CD4-positive, alpha-beta memory T cell (primary cell): Measurements from ENCODE around the gene HDAC9. TPM values are rescaled to one million over a fixed set of nuclear protein-coding genes. Genes with fewer than 3 reads are reported as not detected.

Source experiments
- CTCF ChIA-PET: fragments of 350-600 bp; sonication (Branson Sonifier 250); formaldehyde crosslinking; loops from one replicate; lab custom pipeline; 2021; ENCODE audit warnings: inconsistent platforms; ENCODE audit not compliant: partially characterized antibody; lab: Charles Lee
- POLR2A ChIA-PET: fragments of 350-600 bp; sonication (Branson Sonifier 250); formaldehyde crosslinking; loops from one replicate; lab custom pipeline; 2021; ENCODE audit not compliant: partially characterized antibody; lab: Charles Lee
- DNase-seq, 5 donors: peaks; one replicate each; pipeline versions ENCODE4 v3.0.0 to v3.0.0-alpha.2; 2020 to 2022; ENCODE audit warnings: mixed read lengths in 1 of 5
- H3K27ac ChIP-seq: one replicate; pipeline ENCODE4 v1.7.0; 2013; ENCODE audit warnings: low read depth, low read length
- H3K27me3 ChIP-seq: 2 replicates; pipeline ENCODE4 v1.7.0; 2013; ENCODE audit warnings: mild to moderate bottlenecking, low read length, moderate library complexity; ENCODE audit not compliant: insufficient read depth
- H3K36me3 ChIP-seq: 2 replicates; pipeline ENCODE4 v1.7.0; 2013; ENCODE audit warnings: mild to moderate bottlenecking, low read length, moderate library complexity; ENCODE audit not compliant: insufficient read depth
- H3K4me1 ChIP-seq: 2 replicates; pipeline ENCODE4 v1.7.0; 2013; ENCODE audit warnings: mild to moderate bottlenecking, low read length, moderate library complexity; ENCODE audit not compliant: insufficient read depth
- H3K4me3 ChIP-seq, 2 donors: one replicate each; pipeline ENCODE4 v1.7.0; 2013; ENCODE audit warnings: low read length in 2 of 2, mild to moderate bottlenecking in 1 of 2
- H3K9me3 ChIP-seq, 2 donors: one replicate each; pipeline ENCODE4 v1.7.0; 2013; ENCODE audit warnings: low read length in 2 of 2, control low read depth in 1 of 2; ENCODE audit not compliant: control insufficient read depth in 1 of 2
- H3K27ac Mint-ChIP-seq, 7 donors: one replicate each; pipeline ENCODE4 v1.8.0; 2020 to 2021; ENCODE audit warnings: mixed read lengths in 7 of 7, mild to moderate bottlenecking in 6 of 7, inconsistent platforms in 3 of 7, moderate library complexity in 3 of 7
- H3K27me3 Mint-ChIP-seq, 2 donors: one replicate each; pipeline ENCODE4 v1.8.0; 2020 to 2021; ENCODE audit warnings: mixed read lengths in 2 of 2
- H3K36me3 Mint-ChIP-seq, 2 donors: one replicate each; pipeline ENCODE4 v1.8.0; 2020 to 2021; ENCODE audit warnings: mixed read lengths in 2 of 2, inconsistent platforms in 1 of 2, mild to moderate bottlenecking in 1 of 2
- H3K4me1 Mint-ChIP-seq, 4 donors: one replicate each; pipeline ENCODE4 v1.8.0; 2020 to 2021; ENCODE audit warnings: mixed read lengths in 4 of 4, mild to moderate bottlenecking in 1 of 4
- H3K4me3 Mint-ChIP-seq, 8 donors: one replicate each; pipeline ENCODE4 v1.8.0; 2020 to 2021; ENCODE audit warnings: mixed read lengths in 8 of 8, mild to moderate bottlenecking in 7 of 8, moderate library complexity in 6 of 8, inconsistent platforms in 3 of 8
- H3K9me3 Mint-ChIP-seq, 8 donors: one replicate each; pipeline ENCODE4 v1.8.0; 2020 to 2021; ENCODE audit warnings: mixed read lengths in 8 of 8, mild to moderate bottlenecking in 5 of 8, inconsistent platforms in 3 of 8, moderate library complexity in 1 of 8
- intact Hi-C: fragments of 100-400 bp; cut with micrococcal nuclease; formaldehyde crosslinking; loops from one replicate; pipeline ENCODE4 v1.15.1; 2023
- polyA plus RNA-seq, 2 donors: library from polyadenylated mRNA; unstranded; fragments of 300-500 nt; fragmentation: Illumina TruSeq; gene quantifications; one replicate each; pipeline ENCODE4 v1.2.3, GENCODE V29; 2021
- total RNA-seq, 2 experiments: library from RNA; stranded (reverse); gene quantifications; one replicate each; pipeline ENCODE4 v1.2.3, GENCODE V29; 2021

The HDAC9 gene
- total and polyA plus RNA-seq, 4 experiments from 2014 or later = 0.36 to 0.73 (median 0.39) TPM; not detected in 1

DNA sequence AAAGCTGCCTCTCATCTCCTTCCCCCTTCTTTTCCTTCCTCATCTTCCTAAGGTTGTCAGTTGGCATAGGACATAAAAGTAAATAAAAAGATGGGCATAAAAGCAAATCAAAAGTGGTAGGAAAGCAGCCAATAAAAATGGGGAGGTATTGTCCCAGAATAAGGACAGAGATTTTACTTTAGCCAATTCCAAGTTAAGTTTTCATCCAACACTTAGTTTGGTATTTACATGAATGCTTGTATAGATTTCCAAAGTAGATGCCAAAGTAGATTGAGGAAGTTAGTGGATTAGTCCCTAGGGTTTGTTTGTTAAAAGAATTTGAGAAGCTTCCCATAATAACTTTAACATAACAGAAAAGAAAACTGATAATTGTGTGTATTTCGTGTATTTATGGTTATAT lies 33.7 kb downstream of the HDAC9 start:
- intact Hi-C loops = no loop called here
- no peak overlapping the region for H3K27ac Mint-ChIP-seq
- POLR2A ChIA-PET = no interaction called here

DNA sequence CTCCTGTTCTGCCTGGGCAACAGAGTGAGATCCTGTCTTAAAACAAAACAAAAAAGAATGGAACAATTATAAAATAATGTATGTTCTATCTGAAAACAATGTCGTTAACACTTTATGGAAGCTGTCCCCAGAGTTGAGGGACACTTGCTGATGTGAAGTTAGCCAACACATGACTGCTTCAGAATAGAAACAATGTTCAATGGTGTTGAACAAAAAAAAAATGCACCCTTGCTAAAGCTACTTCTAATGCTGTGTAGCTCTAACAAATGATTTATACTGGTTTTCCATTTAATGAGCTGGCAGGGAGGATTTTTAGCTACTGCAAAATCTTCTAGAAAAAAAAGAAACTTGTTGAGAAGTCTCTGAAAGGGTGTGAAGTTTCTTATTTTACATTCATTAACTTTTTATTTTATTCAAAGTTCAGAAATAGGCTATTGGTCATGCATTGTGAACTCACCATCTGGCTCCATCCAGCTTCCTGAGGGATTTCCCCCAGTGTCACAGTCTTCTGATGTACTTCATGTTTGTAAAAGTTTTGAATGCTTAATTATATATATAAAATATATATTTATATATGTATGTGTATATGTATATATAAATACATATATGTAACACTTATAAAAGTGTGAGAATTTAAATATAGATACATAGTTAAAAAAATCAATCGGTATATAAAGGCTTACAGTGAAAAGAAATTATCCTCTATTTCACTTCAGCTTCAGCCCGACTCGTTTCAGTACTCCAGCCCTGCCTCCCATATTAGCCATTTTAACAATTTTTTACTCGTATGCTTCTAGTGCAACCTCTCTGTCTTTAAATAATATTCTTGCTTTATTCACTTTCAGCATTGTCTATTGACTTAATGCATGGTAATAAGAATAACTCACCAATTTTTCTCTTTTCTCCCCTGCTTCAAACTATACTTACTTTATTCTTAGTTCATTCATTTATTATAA lies 35.0 kb downstream of the HDAC9 start:
- no peak for DNase-seq
- no peak overlapping the region for H3K27ac Mint-ChIP-seq
- Histone ChIP-seq H3K4me1 (no peaks in the 10 kb centered on the region), H3K36me3 (no peaks in the 10 kb centered on the region), H3K27ac (no peak overlapping the region), H3K27me3 (no peaks in the 10 kb centered on the region), H3K4me3 (no peak overlapping the region), H3K9me3 (no peaks in the 10 kb centered on the region)
- intact Hi-C loops = no loop called here
- H3K36me3 Mint-ChIP-seq = no peaks in the 10 kb centered on the region
- H3K4me1 Mint-ChIP-seq = no peaks in the 10 kb centered on the region
- CTCF ChIA-PET = interaction anchor here (0.7 kb wide), 1 partner anchor 18 kb away, joined by 3 read pairs; no protein-coding TSS in a partner anchor
- no peaks in the 10 kb centered on the region for H3K27me3 Mint-ChIP-seq
- H3K4me3 Mint-ChIP-seq = no peak overlapping the region
- peaks cover 0 to 3% (median 0%) of the 10 kb centered on the region in 8 donors for H3K9me3 Mint-ChIP-seq
- POLR2A ChIA-PET = no interaction called here

More for the DNA sequence above, 33.7 kb downstream of the HDAC9 start:
- H3K36me3 Mint-ChIP-seq = no peaks in the 10 kb centered on the region
- H3K4me1 Mint-ChIP-seq = no peaks in the 10 kb centered on the region
- Histone ChIP-seq H3K27me3 (no peaks in the 10 kb centered on the region), H3K9me3 (no peaks in the 10 kb centered on the region), H3K27ac (no peak overlapping the region), H3K4me3 (no peak overlapping the region), H3K4me1 (no peaks in the 10 kb centered on the region), H3K36me3 (no peaks in the 10 kb centered on the region)
- no peaks in the 10 kb centered on the region for H3K27me3 Mint-ChIP-seq
- no peak overlapping the region for H3K4me3 Mint-ChIP-seq
- no peak for DNase-seq
- peaks cover 0 to 3% (median 0%) of the 10 kb centered on the region in 8 donors for H3K9me3 Mint-ChIP-seq
- CTCF ChIA-PET = no interaction called here

DNA sequence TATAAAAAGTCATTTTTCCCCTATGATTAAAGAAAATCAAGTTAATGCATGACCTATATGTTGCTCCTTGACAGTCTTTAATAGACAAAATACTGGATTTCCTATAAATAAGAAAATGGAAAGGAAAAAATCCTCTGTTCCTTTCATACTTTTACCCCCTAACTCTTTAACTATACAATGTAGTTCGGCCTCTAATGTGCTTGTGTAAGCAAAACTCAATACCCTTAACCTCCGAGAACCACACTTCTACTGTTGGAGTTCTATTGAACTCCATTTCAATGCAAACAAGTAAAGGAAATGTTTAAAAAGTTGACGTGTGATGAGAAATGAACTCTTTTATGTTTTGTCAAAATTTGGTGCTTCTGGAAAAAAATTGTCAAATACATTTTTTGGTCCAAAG lies 36.0 kb downstream of the HDAC9 start:
- no peak for DNase-seq
- Mint-ChIP-seq H3K27me3 (no peaks in the 10 kb centered on the region), H3K9me3 (peaks cover 0 to 3% (median 0%) of the 10 kb centered on the region in 8 donors), H3K4me3 (no peak overlapping the region), H3K4me1 (no peaks in the 10 kb centered on the region), H3K27ac (peak overlapping the region in 1 of 7 donors; percentile 15), H3K36me3 (no peaks in the 10 kb centered on the region)
- no peaks in the 10 kb centered on the region for H3K9me3 ChIP-seq
- no peaks in the 10 kb centered on the region for H3K27me3 ChIP-seq
- ChIA-PET CTCF (no interaction called here), POLR2A (no interaction called here)
- H3K4me1 ChIP-seq = no peaks in the 10 kb centered on the region
- H3K27ac ChIP-seq = no peak overlapping the region
- intact Hi-C loops = no loop called here
- H3K4me3 ChIP-seq = no peak overlapping the region
- H3K36me3 ChIP-seq = no peaks in the 10 kb centered on the region

DNA sequence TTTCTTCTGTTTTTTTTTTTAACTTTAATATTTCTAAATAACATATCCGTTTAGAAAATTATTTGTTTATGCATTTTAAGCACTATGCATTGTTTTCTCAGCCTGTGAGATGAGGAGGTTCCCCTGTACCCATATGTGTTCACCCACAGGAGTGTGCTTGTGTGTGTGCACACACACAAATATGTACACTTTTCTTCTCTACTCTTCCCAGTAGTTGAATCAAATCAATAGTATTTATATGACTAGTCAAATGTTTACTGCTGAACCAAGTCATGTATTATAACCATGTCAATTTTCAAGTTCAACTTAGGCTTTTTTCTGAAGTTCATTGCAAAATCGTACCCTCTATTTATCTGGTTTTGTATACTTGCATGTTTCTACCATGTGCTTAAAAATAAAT lies 37.3 kb downstream of the HDAC9 start:
- Mint-ChIP-seq H3K36me3 (no peaks in the 10 kb centered on the region), H3K27ac (no peak overlapping the region), H3K4me1 (no peaks in the 10 kb centered on the region), H3K27me3 (no peaks in the 10 kb centered on the region), H3K9me3 (peaks cover 0 to 3% (median 0%) of the 10 kb centered on the region in 8 donors), H3K4me3 (no peak overlapping the region)
- POLR2A ChIA-PET = no interaction called here
- intact Hi-C loops = no loop called here
- Histone ChIP-seq H3K36me3 (no peaks in the 10 kb centered on the region), H3K27me3 (no peaks in the 10 kb centered on the region), H3K4me3 (no peak overlapping the region), H3K4me1 (no peaks in the 10 kb centered on the region), H3K9me3 (no peaks in the 10 kb centered on the region), H3K27ac (no peak overlapping the region)
- no peak for DNase-seq
- CTCF ChIA-PET = interaction anchor here (0.6 kb wide), 1 partner anchor 53 kb away, joined by 3 read pairs; no protein-coding TSS in a partner anchor

DNA sequence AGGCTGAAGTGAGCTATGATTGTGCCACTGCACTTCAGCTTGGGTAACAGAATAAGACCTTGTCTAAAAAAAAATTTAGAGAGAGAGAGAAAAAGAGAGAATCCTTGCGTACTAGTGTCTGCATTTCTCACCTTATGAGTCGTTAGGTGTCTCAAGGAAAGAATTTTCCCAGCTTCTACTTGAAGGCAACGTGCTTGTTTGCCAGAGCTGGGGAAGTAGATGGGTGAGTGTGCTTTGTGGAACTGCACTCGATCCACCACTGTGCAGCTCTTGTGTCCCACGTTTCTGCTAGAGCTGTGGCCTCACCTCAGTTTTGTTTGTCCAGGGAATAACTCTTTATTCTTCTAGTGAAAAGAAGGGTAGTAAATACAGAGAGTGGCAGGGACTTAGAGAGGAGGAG lies 38.9 kb downstream of the HDAC9 start:
- Histone ChIP-seq H3K9me3 (no peaks in the 10 kb centered on the region), H3K4me1 (no peaks in the 10 kb centered on the region), H3K4me3 (no peak overlapping the region), H3K27ac (no peak overlapping the region), H3K36me3 (no peaks in the 10 kb centered on the region), H3K27me3 (no peaks in the 10 kb centered on the region)
- no peaks in the 10 kb centered on the region for H3K4me1 Mint-ChIP-seq
- intact Hi-C loops = no loop called here
- peaks cover 0 to 6% (median 0%) of the 10 kb centered on the region in 8 donors for H3K9me3 Mint-ChIP-seq
- no peak overlapping the region for H3K27ac Mint-ChIP-seq
- no peaks in the 10 kb centered on the region for H3K27me3 Mint-ChIP-seq
- no peak for DNase-seq
- POLR2A ChIA-PET = no interaction called here
- no peaks in the 10 kb centered on the region for H3K36me3 Mint-ChIP-seq
- CTCF ChIA-PET = no interaction called here
- H3K4me3 Mint-ChIP-seq = no peak overlapping the region

DNA sequence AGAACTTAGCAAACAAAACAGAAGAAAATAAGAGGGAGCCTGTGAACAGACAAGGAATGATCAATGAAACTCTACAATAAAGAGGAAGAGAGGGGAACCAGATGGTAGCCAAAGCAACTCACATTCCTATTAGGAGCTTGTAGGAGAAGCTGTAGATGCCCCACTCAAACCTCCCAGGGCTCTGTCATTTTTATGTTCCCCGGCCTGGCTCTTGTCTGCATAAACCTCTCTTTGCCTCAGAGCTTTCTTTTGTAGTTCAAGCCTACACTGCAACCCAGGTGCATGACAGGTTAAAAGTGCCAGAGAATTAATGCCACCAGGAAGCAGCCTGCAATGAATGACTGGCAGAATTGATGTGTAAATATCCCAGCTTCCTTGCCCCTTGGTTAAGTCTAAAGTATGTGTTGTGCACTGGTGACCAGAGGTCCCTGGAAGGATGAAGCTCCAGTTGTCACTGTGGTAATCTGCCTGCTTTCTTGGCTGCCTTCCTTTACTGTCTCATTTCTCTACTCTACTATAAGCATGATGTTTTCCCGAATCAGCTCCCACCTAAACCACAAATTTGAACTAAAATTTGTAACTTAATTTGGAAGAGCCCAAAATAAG lies 40.4 kb downstream of the HDAC9 start:
- DNase-seq = no peak
- ChIA-PET CTCF (no interaction called here), POLR2A (no interaction called here)
- Mint-ChIP-seq H3K36me3 (no peaks in the 10 kb centered on the region), H3K9me3 (peaks cover 0 to 6% (median 0%) of the 10 kb centered on the region in 8 donors), H3K4me3 (no peak overlapping the region), H3K27ac (no peak overlapping the region), H3K27me3 (no peaks in the 10 kb centered on the region), H3K4me1 (no peaks in the 10 kb centered on the region)
- no peaks in the 10 kb centered on the region for H3K27me3 ChIP-seq
- H3K4me3 ChIP-seq = no peak overlapping the region
- no peak overlapping the region for H3K27ac ChIP-seq
- no peaks in the 10 kb centered on the region for H3K36me3 ChIP-seq
- intact Hi-C loops = no loop called here
- no peaks in the 10 kb centered on the region for H3K9me3 ChIP-seq
- H3K4me1 ChIP-seq = no peaks in the 10 kb centered on the region

DNA sequence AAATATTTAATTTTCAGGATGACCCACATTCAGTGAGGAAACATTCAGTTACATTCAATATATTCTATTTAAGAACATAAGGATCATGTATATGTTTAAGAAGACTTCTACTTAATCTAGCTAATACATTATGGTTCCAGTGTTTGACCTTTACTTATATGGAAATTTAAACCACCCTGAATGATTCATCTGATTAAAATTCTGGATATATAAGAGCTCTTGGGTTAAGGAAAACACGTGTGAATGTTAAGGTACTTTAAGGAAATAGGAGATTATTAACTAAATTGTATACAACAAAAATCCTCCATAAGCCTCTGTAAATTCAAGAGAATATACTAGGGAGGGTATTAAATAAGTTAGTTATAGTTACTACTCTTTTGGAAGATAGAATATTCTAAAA lies 40.9 kb downstream of the HDAC9 start:
- no peaks in the 10 kb centered on the region for H3K36me3 ChIP-seq
- H3K4me3 ChIP-seq = no peak overlapping the region
- Mint-ChIP-seq H3K4me3 (no peak overlapping the region), H3K9me3 (peaks cover 0 to 6% (median 0%) of the 10 kb centered on the region in 8 donors), H3K27me3 (no peaks in the 10 kb centered on the region), H3K27ac (no peak overlapping the region), H3K36me3 (no peaks in the 10 kb centered on the region), H3K4me1 (no peaks in the 10 kb centered on the region)
- ChIA-PET CTCF (no interaction called here), POLR2A (no interaction called here)
- no peak for DNase-seq
- H3K4me1 ChIP-seq = no peaks in the 10 kb centered on the region
- H3K27me3 ChIP-seq = no peaks in the 10 kb centered on the region
- intact Hi-C loops = no loop called here
- H3K27ac ChIP-seq = no peak overlapping the region
- no peaks in the 10 kb centered on the region for H3K9me3 ChIP-seq
